GM19238 (cell line): ENCODE measurements around the gene NRG2.

ENCODE experiments used
- DNase-seq: peaks from one replicate; pipeline ENCODE4 v3.0.0; 2011; ENCODE audit warnings: low spot score; ENCODE audit not compliant: insufficient read length

NRG2 gene

GRCh38 chr5:139971202-139971725 lies 71.8 kb downstream of the NRG2 start:
- DNase-seq: no peak

GRCh38 chr5:139969318-139969717 lies 73.8 kb downstream of the NRG2 start:
- DNase-seq: no peak

- peak; percentile 84 for DNase-seq
Measured at GRCh38 chr5:139968547-139969261, 74.4 kb downstream of the NRG2 start.

- no peak for DNase-seq
Measured at GRCh38 chr5:139967353-139967752, 75.7 kb downstream of the NRG2 start.

GRCh38 chr5:139966856-139967255 lies 76.2 kb downstream of the NRG2 start:
- no peak for DNase-seq

- no peak for DNase-seq
Measured at GRCh38 chr5:139964994-139965565, 78.0 kb downstream of the NRG2 start.

GRCh38 chr5:139964266-139964993 lies 78.7 kb downstream of the NRG2 start:
- DNase-seq: no peak

GRCh38 chr5:139962445-139962844 lies 80.7 kb downstream of the NRG2 start:
- no peak for DNase-seq

- no peak for DNase-seq
Measured at GRCh38 chr5:139961435-139962157, 81.5 kb downstream of the NRG2 start.

GRCh38 chr5:139960723-139961383 lies 82.2 kb downstream of the NRG2 start:
- DNase-seq: peak; percentile 41

- no peak for DNase-seq
Measured at GRCh38 chr5:139958432-139959148, 84.5 kb downstream of the NRG2 start.

- DNase-seq: no peak
Measured at GRCh38 chr5:139956342-139956741, 86.8 kb downstream of the NRG2 start.

GRCh38 chr5:139955616-139956273 lies 87.4 kb downstream of the NRG2 start:
- no peak for DNase-seq

GRCh38 chr5:139955053-139955605 lies 88.0 kb downstream of the NRG2 start:
- DNase-seq: no peak

- no peak for DNase-seq
Measured at GRCh38 chr5:139954462-139954861, 88.6 kb downstream of the NRG2 start.

- DNase-seq: no peak
Measured at GRCh38 chr5:139954022-139954421, 89.1 kb downstream of the NRG2 start.

GRCh38 chr5:139952574-139952973 lies 90.5 kb downstream of the NRG2 start:
- DNase-seq: no peak

GRCh38 chr5:139951983-139952382 lies 91.1 kb downstream of the NRG2 start:
- DNase-seq: no peak

GRCh38 chr5:139951296-139951924 lies 91.7 kb downstream of the NRG2 start:
- no peak for DNase-seq
